GM21515 (cell line): ENCODE data around the gene DUSP2.

Experiments used
- ATAC-seq: cut with Tn5 transposase; IDR thresholded peaks from one replicate; pipeline ENCODE4 v1.9.1; 2021; ENCODE audit not compliant: unreplicated experiment

The DUSP2 gene

GRCh38 chr2:96115631-96116423, 29.4 kb downstream of the DUSP2 start:
- ATAC-seq, result no peak

- no peak for ATAC-seq
Observed at GRCh38 chr2:96114903-96115581, 30.2 kb downstream of the DUSP2 start.

DNA sequence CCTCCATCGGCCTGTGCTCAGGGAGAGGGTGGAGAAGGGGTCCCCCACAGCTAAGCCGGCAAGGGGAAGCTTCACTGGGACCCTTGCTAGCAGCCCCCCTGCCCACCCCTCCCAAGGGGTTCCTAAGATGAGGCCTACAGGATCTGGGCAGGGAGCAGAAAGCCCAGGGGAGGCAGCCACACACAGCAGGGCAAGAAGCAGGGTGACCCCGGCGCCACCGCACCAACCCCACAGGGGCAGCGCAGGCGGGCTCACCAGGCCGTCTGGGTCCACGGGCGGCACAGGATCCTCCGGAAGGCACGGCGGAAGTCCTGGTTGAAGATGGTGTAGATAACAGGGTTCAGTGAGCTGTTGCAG, 30.7 kb downstream of the DUSP2 start:
- ATAC-seq, result no peak

- ATAC-seq, result no peak
Observed at GRCh38 chr2:96113951-96114350, 31.3 kb downstream of the DUSP2 start.

- ATAC-seq, result no peak
Observed at GRCh38 chr2:96113367-96113677, 31.9 kb downstream of the DUSP2 start.

DNA sequence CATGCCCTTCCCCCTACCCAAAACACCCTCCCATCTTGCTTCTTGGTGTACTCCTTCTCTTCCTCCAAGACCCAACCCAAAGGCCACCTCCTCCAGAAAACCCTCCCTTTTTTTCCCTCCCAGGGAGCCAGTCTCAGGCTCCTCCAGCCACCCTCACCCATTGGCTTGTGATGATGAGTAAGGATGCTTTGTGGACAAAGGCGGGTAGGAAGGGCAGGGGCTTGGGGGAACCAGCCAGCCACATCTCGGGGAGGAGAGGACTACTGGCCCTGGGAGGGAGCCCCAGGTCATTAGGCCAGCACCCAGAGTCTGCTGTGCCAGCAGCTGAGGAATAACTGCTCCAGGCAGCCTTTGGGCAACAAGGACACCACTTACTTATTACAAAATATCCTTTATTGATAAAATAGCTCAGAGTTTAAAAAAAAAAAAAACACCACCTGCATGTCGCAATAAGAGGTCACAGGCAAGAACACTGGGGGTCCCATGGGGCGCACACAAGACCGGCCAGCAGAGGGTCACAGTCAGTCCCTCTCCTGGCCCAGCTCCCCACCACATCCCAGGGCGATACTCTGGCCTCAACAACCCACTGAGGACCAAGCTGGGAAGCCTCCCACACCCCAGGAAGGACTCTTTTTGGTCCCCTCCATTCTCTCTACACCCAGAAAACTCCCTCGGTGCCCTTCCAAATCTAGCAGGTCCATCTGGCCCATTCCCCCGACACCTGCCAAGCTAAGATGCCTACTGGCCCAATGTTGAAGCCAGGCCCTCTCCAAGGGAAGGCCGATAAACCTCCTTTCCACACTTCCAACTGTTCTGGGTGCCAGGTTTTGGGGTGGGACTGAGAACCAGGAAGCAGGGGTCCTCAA, 32.5 kb downstream of the DUSP2 start:
- ATAC-seq, result no peak

DNA sequence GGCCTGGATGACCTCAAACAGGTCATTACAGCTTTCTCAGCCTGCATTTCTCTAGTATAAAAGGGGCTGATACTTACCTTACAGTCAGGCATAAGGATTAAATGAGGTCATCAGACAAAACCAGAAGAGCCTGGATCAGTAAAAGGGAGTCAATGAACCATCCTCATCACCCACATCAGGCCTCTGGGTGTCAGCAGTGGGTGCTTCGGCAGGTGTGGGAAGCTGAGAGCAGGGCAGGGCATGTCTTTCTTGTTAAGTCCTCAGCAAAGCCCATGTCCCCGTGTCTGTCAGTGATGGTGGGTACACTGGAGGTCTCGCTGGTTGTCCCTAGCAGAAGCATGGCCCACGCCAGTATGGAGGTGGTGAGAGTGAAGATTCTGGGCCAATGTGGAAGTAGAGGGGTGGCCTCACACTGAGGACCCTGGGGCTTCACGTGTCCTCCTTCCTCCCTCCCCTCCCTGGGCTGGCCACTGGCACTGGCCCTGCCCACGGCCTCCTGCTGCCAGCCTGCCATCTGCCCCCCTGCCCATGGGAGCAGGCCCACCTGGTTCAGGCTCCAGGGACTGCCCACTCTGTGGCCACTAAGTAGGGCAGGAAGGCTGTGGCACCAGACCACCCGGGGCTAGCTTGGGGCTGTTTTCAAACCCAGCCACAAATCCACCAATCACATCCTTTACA, 33.3 kb downstream of the DUSP2 start:
- ATAC-seq, result no peak

DNA sequence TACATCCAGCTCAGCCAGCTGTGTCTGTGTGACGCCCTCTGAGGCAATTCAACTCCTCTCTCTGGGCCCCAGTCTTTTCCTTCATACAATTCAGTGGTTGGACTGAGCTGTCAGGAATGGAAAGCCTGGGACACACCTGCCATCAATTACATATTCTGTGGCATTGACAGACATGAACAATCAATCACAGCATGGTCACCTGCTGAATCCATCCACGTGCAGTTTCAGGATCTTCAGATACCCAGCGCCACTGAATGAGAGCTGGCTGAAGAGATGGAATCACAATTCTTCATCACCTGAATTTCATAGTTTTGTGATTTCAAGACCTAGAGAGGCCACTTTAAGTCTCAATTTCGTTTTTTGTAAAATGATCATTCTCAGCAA, 34.0 kb downstream of the DUSP2 start:
- no peak for ATAC-seq

DNA sequence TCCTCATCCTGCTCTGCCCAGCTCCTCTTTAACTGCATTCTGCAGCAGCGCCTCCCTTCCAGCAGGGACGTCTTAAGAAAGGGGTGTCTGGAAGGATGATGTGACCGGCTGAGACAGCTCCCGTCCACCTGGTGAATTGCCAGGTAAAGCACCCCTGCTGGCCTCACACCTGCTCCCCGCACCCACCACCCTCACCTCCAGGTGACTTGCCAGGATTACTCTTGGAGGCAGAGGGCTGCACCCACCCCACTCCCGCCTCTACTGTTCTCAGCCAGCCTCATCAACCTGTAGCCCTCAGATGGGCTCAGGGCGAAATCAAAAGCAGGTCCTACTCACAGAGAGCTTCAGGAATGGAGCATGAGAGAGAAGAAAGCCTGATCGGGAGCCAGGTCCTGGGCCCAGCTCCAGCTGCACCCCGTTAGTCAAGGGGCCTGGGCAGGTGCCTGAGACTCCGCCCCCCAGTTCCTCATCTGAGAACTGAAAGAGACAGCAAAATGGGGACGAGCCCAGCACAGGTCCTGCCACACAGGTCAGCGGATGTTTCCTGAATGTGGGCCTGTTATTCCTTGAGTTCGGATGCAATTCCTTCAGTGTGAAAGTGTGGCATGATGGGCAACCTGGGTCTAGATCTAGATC, 34.5 kb downstream of the DUSP2 start:
- no peak for ATAC-seq

- no peak for ATAC-seq
Observed at GRCh38 chr2:96109931-96110511, 35.2 kb downstream of the DUSP2 start.

- no peak for ATAC-seq
Observed at GRCh38 chr2:96109361-96109680, 35.9 kb downstream of the DUSP2 start.

- ATAC-seq, result no peak
Observed at GRCh38 chr2:96108541-96109360, 36.5 kb downstream of the DUSP2 start.

DNA sequence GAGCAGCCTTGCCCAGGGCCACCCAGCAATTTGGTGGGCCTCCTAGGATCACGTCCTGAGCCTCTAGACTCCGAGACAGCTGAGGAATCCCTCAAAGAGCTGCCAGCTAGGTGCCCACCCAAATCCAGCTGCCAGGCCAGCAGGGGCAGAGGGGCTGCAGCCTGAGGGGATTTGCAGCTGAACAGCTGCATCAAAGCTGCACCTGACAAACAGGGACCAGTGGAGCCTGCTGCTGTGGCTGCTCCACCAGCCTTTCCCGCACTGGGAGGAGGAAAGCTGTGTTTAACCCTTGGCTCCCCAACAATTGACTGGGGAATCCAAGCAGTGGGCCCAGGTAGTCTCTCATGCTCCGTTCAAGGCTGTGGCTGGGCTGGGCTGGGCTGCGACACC, 37.1 kb downstream of the DUSP2 start:
- no peak for ATAC-seq

DNA sequence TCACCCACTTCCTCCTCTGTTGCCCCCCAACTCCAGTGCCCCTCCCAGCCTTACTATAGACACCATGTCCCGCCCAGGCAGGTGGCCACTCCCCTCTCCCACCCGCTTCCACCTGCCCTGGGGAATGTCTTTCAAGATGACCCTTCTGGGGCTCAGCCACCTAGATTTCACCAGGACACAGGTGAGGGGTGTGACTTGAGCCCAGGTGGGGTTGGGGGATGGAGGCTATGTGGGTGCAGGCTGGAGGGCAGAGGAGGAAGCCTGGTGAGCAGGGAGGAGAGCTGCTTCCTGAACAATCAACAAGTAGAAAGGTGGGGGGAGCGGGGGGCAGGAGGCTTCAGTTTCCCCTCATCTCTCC, 37.6 kb downstream of the DUSP2 start:
- no peak for ATAC-seq

- no peak for ATAC-seq
Observed at GRCh38 chr2:96106991-96107707, 38.1 kb downstream of the DUSP2 start.

DNA sequence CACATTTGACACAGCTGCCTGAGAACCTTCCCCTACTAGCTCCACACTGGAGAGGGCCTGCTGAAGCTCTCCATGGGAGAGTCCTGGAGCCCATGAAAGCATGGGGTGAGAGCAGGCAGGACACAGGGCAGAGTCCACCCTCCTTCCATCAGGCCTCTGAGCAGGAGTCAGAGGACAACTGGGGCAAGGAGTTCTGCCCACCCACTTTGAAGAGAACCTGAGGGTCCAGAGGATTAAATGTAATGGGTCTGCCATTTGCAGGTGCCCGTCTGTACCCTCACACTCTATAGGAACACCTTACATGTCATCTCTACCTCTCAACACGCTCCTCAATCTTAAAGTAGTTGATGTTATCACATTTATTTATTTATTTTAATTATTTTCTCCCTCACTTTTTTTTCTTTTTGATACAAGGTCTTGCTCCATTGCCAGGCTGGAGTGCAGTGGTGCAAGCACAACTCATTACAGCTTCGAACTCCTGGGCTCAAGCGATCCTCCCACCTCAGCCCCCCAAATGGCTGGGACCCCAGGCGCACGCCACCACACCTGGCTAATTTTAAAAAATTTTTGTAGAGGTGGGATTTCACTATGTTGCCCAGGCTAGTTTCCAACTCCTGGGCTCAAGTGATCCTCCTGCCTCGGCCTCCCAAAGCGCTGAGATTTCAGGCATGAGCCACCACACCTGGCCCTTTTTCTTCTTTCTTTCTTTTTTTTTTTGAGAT, 39.1 kb downstream of the DUSP2 start:
- ATAC-seq, result no peak

DNA sequence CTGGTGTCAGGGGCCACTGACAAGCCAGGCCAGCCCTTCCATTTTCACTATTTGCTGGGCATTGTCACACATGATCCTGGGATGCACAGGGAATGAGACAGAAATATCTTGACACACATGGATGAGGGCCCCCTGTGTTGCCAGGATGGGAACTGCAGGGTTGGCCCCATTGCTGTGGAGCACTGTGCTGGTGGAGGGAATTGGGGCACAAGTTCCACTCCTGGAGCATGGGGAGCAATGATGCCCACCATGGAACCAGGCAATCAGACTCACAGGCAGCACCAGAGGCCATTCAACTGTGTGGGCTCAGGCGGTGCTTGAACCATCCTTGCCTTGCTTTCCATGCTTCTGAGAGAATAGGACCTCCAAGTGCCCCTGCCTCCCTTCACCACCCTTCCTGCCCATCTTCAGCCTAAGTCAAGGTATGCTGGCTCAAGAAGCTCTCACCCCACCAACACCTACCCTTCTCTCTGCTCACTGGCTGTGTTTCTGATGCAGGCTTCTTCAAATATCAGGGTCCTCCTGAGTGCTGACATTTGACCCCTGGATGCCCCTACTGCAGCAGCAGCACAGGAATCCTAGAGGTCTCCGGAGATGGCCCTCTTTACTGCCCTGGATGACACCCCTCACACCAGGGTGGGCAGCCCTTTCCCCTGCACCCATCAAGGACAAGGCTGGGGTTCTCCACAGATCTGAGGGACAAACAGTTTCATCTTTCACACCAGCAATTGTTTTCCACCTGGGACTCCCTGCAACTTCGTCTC, 39.9 kb downstream of the DUSP2 start:
- ATAC-seq, result no peak

- ATAC-seq, result no peak
Observed at GRCh38 chr2:96104487-96104861, 40.8 kb downstream of the DUSP2 start.
